ENCODE measurements around the gene ARSD.
"Not testable (repeated sequence)": the region's sequence is repeated elsewhere in the genome, so short reads cannot be mapped to it uniquely, and the experiment has no call there.

DNA sequence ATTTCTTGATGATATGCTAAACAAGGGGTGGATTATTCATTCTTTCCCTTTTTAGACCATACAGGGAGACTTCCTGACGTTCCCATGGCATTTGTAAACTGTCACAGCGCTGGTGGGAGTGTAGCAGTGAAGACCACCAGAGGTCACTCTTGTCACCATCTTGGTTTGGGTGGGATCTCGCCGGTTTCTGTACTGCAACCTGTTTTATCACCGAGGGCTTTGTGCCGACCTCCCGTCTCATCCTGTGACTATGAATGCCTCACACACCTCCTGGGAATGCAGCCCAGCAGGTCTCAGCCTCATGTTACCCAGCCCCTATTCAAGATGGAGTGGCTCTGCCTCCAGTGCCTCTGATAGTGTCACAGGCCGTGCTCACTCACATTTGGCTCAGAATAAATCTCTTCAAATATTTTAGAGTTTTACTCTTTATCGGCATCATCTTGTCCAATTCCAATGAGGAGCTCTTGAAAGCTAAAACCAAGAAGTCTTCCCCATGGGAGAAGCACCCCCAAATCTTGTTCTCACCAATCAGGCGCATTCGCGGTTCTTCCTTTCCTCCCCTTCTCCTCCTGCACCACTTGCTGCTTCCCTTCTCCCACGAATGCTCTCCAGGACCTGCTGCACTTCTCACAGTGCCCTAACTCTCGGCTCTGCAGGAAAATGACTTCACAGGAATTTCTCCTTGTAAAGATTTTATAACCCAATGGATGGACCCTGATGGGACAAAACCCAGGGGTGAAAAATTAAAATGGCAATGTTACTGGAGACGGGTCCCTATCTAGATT lies 39.2 kb downstream of the ARSD start:
- TF ChIP-seq, protein P1, sequence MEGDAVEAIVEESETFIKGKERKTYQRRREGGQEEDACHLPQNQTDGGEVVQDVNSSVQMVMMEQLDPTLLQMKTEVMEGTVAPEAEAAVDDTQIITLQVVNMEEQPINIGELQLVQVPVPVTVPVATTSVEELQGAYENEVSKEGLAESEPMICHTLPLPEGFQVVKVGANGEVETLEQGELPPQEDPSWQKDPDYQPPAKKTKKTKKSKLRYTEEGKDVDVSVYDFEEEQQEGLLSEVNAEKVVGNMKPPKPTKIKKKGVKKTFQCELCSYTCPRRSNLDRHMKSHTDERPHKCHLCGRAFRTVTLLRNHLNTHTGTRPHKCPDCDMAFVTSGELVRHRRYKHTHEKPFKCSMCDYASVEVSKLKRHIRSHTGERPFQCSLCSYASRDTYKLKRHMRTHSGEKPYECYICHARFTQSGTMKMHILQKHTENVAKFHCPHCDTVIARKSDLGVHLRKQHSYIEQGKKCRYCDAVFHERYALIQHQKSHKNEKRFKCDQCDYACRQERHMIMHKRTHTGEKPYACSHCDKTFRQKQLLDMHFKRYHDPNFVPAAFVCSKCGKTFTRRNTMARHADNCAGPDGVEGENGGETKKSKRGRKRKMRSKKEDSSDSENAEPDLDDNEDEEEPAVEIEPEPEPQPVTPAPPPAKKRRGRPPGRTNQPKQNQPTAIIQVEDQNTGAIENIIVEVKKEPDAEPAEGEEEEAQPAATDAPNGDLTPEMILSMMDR (IDR thresholded peaks at IDR 0.05; ENCODE audit: borderline replicate concordance, extremely low read depth, low read length, poor library complexity, severe bottlenecking) = peak; percentile 55
- not testable (repeated sequence) for TF ChIP-seq EZH2 (IDR thresholded peaks at IDR 0.05; ENCODE audit: borderline replicate concordance, low read depth, low read length, severe bottlenecking)

Measured in DND-41 (cell line).